ENCODE measurements around the gene PI4KA.
A peak's percentile ranks its signal among the peaks of the same experiment; 100 is the strongest.

The PI4KA gene

GRCh38 chr22:20858615-20859416 lies at the start of gene PI4KA, which contains the start of gene SNAP29:
Gene PI4KA (minus strand): TSS chr22:20858811. CDS start chr22:20858725, 86 bp downstream.
Gene SNAP29 (plus strand): TSS chr22:20859007. CDS start chr22:20859111, 104 bp downstream.
- POLR2A ChIA-PET = no interaction called here
- peak within 1 kb of the TSS; percentile 74 for H3K4me3 ChIP-seq (ENCODE audit: low read depth, low read length)
- no peak for TF ChIP-seq CTCF (IDR thresholded peaks at IDR 0.05; ENCODE audit: insufficient read depth, low read length, missing control alignments)
- CTCF ChIA-PET = interaction anchor here (1.1 kb wide), 1 partner anchor 17 kb away, joined by 3 read pairs; no protein-coding TSS in a partner anchor
- DNase-seq (ENCODE audit: low read depth, low spot score) = peak; percentile 86

- H3K4me3 ChIP-seq (ENCODE audit: low read depth, low read length) = no peak overlapping the region
- CTCF ChIA-PET = interaction anchor here (0.9 to 4.4 kb wide), 5 partner anchors 9 to 76 kb away, joined by 3 to 30 read pairs (median 3); partner anchors contain the start of gene CRKL
- TF ChIP-seq CTCF (IDR thresholded peaks at IDR 0.05; ENCODE audit: insufficient read depth, low read length, missing control alignments) = no peak
- POLR2A ChIA-PET = no interaction called here
- DNase-seq (ENCODE audit: low read depth, low spot score) = no peak
Measured at GRCh38 chr22:20906387-20906767, 47.8 kb upstream of the PI4KA start.

- no peak for TF ChIP-seq CTCF (IDR thresholded peaks at IDR 0.05; ENCODE audit: insufficient read depth, low read length, missing control alignments)
- ChIA-PET POLR2A (no interaction called here), CTCF (interaction anchor here (0.9 to 4.4 kb wide), 6 partner anchors 10 to 77 kb away, joined by 3 to 30 read pairs (median 3); partner anchors contain the start of gene CRKL)
- no peak overlapping the region for H3K4me3 ChIP-seq (ENCODE audit: low read depth, low read length)
- DNase-seq (ENCODE audit: low read depth, low spot score) = no peak
Measured at GRCh38 chr22:20905415-20906386, 47.1 kb upstream of the PI4KA start.

GRCh38 chr22:20904980-20905355 lies 46.4 kb upstream of the PI4KA start:
- DNase-seq (ENCODE audit: low read depth, low spot score) = no peak
- POLR2A ChIA-PET = no interaction called here
- no peak for TF ChIP-seq CTCF (IDR thresholded peaks at IDR 0.05; ENCODE audit: insufficient read depth, low read length, missing control alignments)
- no peak overlapping the region for H3K4me3 ChIP-seq (ENCODE audit: low read depth, low read length)
- CTCF ChIA-PET = interaction anchor here (0.9 to 4.4 kb wide), 5 partner anchors 10 to 19 kb away, joined by 3 to 30 read pairs (median 3); partner anchors contain the start of gene CRKL

GRCh38 chr22:20904008-20904979 lies 45.7 kb upstream of the PI4KA start:
- TF ChIP-seq CTCF (IDR thresholded peaks at IDR 0.05; ENCODE audit: insufficient read depth, low read length, missing control alignments) = no peak
- H3K4me3 ChIP-seq (ENCODE audit: low read depth, low read length) = no peak overlapping the region
- DNase-seq (ENCODE audit: low read depth, low spot score) = peak; percentile 86
- ChIA-PET CTCF (interaction anchor here (0.9 to 4.4 kb wide), 6 partner anchors 11 to 738 kb away, joined by 3 to 30 read pairs (median 3); partner anchors contain the start of genes CRKL and SDF2L1), POLR2A (interaction anchor here (0.5 kb wide), 1 partner anchor 18 kb away, joined by 3 read pairs; no protein-coding TSS in a partner anchor)
